ENCODE data around the gene FAM204A.

FAM204A gene

DNA sequence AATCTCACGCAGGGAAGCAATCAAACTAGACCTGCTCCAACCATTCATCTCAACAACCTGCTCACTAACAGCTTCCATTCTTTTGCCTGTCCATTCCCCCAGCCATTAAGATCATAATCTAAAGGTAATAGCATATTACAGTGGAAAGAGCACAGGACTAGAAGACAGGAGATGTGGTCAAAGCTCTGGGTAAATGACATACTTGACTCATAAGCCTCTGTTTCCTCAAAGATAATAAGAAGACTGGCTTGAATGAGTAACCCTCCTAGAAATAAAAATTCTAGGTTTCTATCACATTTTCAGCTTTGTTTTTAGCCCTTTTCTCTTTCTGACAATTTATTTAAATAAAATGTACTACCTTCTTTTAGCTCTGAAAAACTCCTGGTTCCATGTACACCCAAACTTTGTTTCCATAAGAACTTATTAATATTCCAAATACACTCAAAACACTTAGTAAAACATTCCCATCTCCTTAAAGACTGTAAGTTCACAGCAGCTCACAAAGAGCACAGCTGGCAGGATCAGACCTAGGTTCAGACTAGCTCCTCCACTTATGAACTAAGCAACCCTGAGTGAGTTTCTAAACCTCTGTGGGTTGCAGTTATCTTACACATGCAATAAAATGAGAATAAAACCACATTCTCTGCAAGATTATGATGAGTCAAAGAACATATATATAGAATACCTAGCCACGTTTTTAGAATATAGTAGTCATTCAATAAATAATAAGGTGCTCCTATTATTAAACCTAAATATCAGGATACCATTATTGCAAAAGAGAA lies 11.6 kb downstream of the FAM204A start:
- DNase-seq, result no peak

DNA sequence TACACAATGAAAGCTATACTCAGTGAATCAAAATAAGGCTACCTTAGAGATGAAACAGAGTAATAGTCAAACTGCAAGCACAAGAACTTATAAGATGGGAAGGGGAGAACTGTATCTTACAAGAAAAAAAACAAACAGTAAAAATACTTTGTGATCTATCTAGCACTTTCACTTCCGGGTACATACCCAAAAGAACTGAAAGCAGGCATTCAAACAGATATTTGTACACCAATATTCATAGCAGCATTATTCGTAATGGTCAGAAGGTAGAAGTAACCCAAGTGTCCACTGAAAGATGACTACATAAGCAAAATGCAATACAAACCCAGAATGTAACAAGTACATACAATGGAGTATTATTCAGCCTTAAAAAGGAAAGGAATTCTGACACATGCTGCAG lies 18.0 kb downstream of the FAM204A start:
- DNase-seq, result no peak

DNA sequence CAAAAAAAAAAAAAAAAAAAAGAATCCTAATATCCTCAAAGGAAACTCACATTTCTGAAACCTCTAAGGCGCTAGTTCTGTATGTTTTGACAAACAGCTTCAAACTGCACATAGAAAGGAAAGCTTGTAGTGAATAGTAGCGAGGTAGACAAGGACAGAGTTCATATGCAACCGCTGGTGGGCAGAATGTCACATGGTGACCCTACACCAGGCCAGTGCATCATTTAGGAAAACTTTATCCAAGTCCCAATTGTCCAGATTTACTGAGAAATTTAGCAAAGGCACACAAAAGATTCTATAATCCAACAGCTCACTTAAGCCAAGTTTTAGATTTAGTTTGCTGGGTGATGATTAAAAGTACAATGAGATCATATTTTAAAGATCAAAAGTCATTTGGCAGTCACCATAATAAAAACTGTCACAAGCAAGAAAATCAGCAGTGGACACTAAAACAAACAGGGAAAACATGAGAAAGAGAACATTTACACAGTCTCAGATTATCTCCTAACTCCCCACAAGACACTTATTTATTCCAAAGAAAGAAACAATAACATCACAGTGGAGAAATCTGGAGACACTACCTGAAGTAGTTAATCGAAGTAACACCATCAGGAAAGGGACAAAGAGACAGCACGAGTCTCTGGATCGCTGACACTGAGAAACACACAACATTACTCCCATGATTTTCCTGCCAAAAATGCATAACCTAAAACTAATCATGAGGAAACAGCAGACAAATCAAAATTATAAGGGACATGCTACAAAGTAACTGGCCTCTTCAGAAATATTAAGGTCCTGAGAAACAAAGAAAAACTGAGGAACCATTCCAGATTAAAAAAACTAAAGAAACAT lies 20.2 kb downstream of the FAM204A start:
- no peak for DNase-seq

DNA sequence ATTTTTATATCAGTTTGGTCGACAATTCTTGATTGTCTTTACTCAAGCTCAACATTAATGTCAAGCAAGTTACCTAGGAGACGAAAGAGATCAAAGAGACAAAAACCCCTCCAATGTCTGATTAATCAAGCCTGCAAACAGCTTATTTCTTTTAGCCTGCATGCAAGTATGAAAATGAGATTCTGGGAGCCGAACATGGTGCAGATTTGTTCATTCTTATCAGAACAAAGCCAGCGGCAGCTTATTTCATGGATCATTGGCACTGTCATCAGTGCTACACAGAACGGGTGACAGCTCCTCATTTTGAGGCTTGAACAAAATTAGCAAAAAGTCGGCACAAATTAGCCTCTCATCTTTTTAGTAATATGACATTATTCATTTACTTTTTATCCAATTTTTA lies 26.5 kb downstream of the FAM204A start:
- DNase-seq, result no peak

DNA sequence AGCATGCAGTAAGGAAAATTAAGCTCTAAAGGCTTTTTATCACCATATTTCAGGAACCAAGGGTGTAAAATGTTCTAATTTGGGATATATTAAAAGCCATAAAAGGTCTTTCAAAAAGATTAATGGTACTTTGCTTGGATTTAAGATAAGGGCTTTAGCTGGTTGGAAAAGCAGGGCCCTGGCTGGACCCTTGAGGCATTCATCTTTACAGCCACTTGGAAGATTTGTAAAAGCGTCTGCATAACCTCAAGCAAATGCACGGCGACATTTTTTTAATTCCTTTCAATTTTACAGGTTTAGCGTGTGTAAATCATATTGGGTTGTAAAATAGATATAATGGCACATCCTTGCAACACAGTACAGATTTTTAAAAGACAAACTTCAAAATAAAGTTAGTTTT lies 27.2 kb downstream of the FAM204A start:
- no peak for DNase-seq

DNA sequence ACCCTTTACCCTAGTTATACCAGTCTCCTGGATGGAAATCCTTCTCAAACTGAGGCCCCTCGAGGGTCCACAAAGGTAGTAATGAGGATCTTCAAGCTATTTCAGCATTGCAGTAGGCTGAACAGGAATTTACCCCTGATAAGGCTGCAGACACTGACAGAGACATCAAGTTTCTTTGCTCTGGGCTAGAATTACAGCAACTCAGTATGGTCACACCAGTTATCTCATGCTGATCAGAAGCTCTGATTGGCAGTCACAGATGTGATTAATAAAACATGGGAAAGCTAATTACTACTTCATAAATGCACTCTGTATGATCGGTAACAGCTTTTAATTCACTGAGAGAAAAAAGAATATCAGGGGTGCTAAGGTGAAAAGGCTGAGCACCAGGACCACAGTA lies 30.6 kb downstream of the FAM204A start:
- no peak for DNase-seq

DNA sequence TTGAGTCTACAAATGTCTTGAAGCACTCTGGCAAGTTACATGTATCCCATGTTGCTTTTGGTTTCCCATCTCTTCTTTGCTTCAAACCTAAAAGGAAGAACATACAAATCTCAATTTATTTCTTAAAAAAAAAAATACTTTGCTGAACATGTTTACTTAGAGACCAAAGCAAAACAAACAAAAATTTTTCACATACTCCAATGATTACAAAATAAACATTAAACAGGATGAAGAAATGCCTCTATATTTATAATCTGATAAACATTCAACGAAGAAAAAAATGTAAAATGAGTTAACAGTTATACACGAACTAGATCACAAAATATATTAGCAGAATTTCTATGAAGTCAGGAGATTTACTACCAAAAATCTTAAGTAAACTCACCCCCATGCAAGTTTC lies 31.3 kb downstream of the FAM204A start:
- DNase-seq, result no peak

DNA sequence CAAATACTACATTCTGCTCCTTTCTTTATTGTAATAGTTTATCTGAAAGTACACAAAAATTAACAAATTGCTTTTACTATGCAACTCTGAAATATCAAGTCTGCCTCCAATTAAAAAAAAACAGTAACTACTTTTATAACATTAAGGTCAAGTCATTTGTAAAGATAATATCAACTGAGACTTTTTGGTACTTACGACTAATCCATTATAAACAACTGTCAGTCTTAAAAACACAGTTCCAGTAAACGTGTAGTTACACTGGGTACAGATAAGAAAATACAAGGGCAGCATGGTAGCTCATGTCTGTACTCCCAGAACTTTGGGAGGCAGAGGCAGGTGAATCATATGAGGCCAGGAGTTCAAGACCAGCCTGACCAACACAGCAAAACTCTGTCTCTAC lies 32.2 kb downstream of the FAM204A start:
- DNase-seq, result no peak

DNA sequence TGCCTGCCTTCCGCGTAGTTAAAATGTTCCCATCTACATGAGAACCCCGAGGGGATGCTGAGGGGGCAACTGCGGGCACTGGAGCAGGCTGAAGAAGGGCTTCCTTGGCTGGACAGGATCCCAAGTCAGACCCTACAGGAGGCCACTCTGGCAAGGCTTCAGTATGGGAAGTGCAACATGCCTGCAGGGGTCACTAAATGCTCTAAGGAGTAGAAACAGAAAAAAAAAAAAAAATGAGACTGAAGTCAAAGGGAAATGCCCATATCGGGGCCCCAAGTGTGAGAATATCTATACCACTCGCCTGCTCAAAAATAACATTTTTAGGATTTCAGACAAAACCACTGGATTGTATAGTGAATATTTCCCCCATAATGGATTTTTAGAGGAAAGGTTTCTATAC lies 33.5 kb downstream of the FAM204A start:
- no peak for DNase-seq

DNA sequence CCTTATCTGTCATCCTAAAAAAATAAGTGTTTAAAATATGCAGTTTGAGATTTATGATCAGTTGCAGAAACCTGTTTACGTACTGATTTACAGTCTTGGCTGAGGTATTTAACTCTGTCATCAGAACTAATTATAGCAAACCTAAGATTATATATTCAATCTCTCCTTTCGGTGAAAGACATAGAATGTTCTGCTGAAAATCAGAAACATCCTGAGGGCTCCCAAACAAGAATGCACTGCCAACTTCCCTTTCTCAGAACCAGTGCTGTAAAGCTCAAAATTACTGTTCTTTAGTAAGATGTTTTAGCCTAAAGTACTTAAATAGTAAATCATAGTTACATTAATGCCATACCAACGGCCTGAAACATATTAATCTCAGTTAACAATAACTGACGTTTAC lies 34.3 kb downstream of the FAM204A start:
- no peak for DNase-seq

DNA sequence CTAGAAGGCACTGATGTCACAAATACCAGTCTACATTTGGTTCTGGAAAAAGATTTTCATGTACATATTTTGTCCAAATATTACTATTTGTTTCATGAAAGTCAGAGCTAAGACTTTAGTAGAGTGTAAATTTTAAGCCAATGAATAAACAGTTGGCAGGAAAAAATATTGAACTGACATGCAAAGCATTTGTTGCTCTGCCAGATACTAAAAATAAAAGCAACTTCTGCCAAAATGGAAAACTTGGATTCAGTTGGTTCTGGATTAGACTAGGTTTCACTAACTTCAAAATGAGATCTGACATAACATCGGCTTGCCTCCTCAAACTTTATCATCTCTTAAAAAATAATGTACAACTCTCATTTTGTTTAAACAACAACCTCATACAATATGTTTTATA lies 34.9 kb downstream of the FAM204A start:
- no peak for DNase-seq

DNA sequence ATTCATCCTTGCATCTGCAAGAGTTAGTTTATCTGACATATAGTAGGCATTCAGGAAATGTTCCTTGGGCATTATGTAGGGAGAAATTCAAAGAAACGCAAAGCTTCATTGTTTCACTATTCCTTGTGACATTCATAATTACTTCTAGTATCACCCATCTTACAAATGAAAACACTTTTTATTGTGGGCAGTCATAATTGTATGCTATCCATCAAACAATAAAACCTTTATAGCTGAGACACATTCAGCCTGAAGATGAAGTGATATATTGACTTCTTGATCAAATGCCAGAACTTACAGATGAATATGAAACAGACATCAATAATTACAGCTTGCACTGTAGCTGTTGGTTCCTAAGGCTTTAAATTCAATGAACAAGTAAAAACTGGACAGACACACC lies 36.4 kb downstream of the FAM204A start:
- no peak for DNase-seq

DNA sequence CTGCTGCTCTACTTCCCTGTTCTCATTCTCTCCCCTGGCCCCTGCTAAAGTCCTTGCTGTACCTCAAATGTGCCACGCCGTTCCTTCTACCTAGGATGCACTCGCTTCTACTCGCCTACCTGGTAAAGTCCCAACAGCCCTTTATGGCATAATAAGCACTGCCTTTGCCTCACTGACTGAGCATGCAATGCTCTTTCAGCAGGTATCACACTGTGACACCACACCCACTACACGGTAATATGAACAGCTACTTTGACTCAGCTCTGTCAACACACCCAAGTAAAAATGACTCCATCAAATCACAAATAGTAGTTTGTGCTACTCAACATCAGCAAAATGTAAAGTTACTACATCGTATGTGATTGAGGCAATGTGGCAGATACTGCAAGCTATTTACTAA lies 37.6 kb downstream of the FAM204A start:
- no peak for DNase-seq

DNA sequence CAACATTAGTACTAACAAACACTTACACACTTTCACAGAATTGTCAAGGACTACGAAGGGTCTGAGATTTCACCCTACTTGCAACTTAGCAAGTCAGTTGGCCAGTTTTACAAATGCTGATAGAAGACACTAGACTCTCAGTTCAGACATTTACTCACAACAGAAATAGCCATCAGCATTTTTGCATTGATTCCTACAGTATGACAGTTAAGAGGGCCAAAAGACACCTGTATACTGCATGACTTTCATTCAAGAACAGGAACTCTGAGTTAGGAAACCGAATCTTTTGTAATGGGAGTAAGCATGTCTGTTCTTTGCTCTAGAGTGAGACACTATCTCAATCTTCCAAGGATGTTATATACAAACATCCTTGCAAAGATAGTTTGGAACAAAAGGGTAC lies 40.9 kb downstream of the FAM204A start:
- no peak for DNase-seq

DNA sequence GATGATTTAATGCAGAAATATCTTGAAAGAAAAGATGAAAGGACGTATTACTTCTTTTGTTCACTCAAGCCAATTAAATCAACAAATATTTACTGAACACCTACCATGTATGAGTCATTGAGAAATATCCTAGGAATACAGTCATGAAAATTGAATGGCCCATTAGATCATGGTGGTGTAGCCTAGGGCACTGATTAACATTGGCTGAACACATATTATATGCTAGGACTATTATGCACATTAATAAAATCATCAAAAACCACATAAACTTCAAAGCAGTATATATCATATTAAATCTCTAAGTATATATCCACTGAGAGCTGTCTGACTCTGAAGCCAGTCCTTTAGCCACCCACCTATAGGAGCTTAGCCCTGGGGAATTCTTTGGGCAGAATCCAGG lies 41.8 kb downstream of the FAM204A start:
- no peak for DNase-seq

DNA sequence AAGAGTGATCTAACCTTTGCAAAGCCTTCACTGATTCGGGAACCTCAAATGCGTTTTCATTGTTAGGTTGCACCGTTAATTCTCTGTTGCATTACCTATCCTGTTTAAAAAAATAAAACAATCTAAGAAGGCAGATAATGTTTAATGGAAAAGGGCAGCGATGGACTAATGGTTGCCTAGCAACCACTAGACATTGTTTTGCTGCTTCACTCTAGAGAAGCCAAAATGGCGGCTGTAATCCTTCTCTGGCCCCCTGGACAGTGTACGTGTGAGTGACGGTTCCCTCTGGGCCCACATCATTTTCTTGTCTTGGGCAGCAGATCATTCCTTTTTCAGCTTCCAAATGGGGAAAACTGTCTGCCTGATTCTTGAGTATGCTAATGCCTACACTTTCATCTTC lies 43.3 kb downstream of the FAM204A start:
- DNase-seq, result no peak

DNA sequence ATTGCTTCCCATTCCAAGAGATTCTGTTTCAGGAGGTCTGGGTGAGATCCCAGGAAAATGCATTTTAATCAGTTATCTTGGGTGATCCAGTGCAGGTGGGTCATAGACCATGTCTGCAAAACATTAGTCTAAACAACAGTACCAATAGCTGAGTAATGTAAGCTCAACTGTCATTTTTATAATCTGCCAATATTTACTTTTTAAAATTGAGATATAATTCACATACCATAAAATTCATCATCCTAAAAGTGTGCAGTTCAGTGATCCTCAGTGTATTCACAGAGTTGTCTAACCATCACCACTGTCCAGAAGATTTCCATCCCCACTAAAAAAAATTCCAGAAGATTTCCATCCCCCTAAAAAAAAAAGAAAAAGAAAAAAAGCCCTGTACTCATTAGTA lies 51.0 kb downstream of the FAM204A start:
- no peak for DNase-seq

DNA sequence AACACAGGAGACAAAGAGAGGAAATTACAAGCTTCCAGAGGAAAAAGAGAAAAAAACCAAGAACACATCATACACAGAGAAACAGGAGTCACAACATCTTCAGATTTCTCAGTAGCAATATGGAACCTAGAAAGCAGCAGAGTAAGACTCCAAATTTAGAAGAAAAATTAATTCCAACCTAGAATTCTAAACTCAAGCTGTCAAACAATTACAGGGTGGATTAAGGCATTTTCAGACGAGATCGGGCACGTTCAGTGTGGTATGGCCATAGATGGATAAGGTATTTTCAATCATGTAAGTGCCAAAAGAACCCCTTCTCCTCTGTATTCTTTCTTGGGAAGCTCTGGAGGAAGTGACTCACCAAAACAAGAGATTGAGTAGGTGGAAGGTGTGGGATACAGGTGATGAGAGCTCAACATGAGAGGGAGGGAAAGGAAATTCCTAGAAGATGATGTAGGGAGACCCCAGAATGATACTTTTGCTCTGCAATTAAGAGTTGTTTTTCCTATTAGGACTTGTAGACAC lies 51.6 kb downstream of the FAM204A start:
- DNase-seq, result no peak

DNA sequence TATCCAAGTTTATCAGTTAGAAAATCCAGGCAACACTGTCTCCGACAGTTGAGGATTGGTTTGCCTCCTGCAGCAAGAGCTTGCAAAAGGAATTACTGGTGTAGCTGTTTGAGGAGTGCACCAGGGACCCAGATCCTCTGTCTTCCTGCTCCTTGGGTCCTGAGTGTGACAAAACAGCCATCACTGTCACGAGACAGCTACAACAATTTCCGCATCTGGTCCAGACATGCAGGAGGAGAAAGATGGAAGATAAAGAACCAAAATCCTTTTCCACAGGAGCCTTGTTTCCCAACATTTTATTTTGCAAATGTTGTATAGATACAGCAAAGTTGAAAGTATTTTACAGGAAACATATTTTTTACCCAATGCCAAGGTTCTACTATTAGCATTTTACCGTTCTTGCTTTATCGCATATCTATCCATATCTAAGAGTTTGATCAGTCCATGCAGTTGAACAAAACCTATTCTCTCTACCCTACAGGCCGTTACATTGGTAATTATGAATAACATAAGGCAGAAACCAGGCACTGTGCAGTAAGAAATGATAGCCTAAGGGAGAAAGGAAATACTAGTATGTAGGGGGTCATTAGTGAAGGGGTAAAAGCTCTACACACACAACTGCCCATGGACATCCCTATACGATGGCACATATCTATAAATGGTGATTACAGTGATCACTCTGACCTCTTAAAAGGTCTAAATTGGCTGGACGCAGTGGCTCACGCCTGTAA lies 54.9 kb downstream of the FAM204A start:
- DNase-seq, result no peak

DNA sequence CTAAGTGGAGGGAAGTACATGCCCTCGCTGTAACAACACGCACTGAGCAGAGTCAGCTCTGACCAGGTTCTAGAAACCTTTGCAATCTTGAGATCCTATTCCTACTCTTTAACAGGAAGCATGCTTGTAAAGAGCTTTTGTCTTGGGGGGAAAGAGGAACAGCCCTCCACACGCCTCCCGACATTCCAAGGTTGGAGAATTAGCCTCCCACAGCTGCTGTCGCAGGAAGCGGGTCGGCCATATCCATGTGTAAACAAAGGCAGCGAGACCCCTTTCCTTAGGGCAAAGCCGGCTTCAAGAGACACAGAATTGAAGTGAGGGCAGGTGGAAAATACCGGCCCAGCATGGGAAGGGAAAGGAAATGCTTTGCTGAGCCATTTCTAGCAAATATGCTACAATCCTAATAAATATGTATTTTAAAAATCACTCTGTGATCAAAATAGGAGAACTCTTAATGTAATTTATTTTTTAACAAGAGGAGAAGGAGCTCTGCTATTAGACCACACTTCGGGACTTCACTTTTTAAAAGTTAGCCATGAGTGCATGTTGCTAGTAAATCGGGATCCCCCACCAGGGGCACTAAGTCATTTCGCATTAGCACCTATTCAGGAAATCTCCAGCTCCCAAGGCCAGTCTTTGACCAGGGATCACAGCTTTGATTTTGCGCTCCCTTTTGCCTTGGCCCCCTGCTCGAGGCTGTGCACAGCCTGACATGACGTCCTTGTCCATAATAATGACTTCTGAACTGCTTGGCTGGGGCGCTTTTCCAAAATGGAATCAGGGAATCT lies 55.9 kb downstream of the FAM204A start:
- no peak for DNase-seq

DNA sequence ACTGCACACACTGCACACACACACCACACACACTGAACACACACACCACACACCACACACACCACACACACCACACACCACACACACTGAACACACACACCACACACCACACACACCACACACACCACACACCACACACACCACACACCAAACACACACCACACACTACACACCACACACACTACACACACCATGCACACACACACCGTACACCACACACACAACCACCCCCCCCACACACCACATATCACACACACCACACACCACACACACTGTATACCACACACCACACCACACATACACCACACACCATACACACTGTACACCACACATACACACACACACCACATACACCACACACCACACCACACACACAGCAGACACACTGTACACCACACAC lies 59.5 kb downstream of the FAM204A start:
- no peak for DNase-seq

DNA sequence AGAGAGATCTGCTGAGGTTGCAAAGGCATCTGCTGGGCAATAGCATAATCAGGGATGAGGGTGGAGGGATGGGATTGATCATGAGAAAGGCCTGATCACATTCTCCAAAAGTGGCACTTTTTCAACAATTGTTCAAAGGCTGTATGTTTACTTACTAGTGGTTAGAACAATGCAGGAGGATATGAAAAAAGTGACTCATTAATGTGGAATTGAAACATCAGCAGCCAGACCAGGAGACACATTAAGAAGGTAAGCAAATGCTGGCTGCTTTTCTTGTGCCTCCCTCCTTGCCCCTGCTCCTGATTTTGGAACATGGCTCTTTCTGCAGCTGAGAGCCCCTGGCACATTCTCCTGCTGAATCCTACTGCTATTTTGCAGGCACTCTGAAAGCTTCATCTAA lies 63.5 kb downstream of the FAM204A start:
- DNase-seq, result no peak

DNA sequence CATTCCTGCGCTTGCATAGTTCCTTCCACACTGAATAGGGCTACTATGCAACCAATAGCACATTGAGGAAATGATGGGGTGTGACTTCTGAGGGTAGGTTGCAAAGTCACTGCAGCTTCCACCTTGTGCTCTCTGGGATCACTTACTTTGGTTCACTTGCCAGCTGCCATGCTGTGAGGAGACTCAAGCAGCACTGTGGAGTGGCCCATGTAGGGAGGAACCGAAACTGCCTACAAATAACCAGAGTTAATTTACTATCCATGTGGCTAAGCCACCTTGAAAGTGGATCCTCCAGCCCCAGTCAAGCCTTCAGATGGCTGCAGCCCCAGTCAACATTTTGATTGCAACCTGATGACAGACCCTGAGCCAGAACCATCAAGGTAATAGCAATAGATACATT lies 64.3 kb downstream of the FAM204A start:
- no peak for DNase-seq

Measured in activated gamma-delta T cell treated with Interleukin-2 at 50 U/mL for 16 hours (primary cell).